ENCODE measurements around the gene CCDC148. TPM values are rescaled to one million over a fixed set of nuclear protein-coding genes. Genes with fewer than 3 reads are reported as not detected.

CCDC148 gene
- total and polyA plus RNA-seq, 4 donors = 0.02 to 0.42 (median 0.31) TPM

- Histone ChIP-seq H3K27ac (ENCODE audit: low read depth in 1 of 2, low read length in 2 of 2) (no peak overlapping the region), H3K4me3 (ENCODE audit: low read depth in 1 of 3, low read length in 3 of 3) (no peak overlapping the region), H3K36me3 (ENCODE audit: control insufficient read depth in 4 of 4, insufficient read depth in 3 of 4, low read depth in 1 of 4, low read length in 3 of 4) (no peaks in the 10 kb centered on the region), H3K9ac (ENCODE audit: low read depth in 1 of 2, low read length in 2 of 2) (no peak overlapping the region), H3K27me3 (ENCODE audit: control insufficient read depth in 4 of 4, insufficient read depth in 4 of 4, low read length in 3 of 4) (no peaks in the 10 kb centered on the region), H3K9me3 (ENCODE audit: control insufficient read depth in 4 of 4, low read length in 3 of 4) (no peaks in the 10 kb centered on the region), H3K4me1 (ENCODE audit: control insufficient read depth in 4 of 4, insufficient read depth in 4 of 4, low read length in 3 of 4) (peaks cover 4 to 46% (median 36%) of the 10 kb centered on the region in 4 donors)
- 81% methylated on average over 2 of the region's 2 CpGs for WGBS
- DNase-seq (ENCODE audit: low spot score) = no peak
- no peak for TF ChIP-seq NR2F2 (IDR thresholded peaks at IDR 0.05)
- no peak for TF ChIP-seq EGR1 (IDR thresholded peaks at IDR 0.05; ENCODE audit: low read depth in 2 of 2)
- TF ChIP-seq, protein P1, sequence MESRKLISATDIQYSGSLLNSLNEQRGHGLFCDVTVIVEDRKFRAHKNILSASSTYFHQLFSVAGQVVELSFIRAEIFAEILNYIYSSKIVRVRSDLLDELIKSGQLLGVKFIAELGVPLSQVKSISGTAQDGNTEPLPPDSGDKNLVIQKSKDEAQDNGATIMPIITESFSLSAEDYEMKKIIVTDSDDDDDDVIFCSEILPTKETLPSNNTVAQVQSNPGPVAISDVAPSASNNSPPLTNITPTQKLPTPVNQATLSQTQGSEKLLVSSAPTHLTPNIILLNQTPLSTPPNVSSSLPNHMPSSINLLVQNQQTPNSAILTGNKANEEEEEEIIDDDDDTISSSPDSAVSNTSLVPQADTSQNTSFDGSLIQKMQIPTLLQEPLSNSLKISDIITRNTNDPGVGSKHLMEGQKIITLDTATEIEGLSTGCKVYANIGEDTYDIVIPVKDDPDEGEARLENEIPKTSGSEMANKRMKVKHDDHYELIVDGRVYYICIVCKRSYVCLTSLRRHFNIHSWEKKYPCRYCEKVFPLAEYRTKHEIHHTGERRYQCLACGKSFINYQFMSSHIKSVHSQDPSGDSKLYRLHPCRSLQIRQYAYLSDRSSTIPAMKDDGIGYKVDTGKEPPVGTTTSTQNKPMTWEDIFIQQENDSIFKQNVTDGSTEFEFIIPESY (IDR thresholded peaks at IDR 0.05) = no peak
- no peak for TF ChIP-seq CTCF (IDR thresholded peaks at IDR 0.05; ENCODE audit: low read depth, low read length, missing input control)
- TF ChIP-seq, protein P2, sequence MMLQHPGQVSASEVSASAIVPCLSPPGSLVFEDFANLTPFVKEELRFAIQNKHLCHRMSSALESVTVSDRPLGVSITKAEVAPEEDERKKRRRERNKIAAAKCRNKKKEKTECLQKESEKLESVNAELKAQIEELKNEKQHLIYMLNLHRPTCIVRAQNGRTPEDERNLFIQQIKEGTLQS (IDR thresholded peaks at IDR 0.05) = no peak
- no peak for TF ChIP-seq RAD21 (IDR thresholded peaks at IDR 0.05)
- no peak for TF ChIP-seq RXRA (IDR thresholded peaks at IDR 0.05)
- TF ChIP-seq HNF4A (conservative IDR thresholded peaks at IDR 0.05) = no peak
- no peak for TF ChIP-seq TAF1 (conservative IDR thresholded peaks at IDR 0.05)
- TF ChIP-seq FOXA2 (IDR thresholded peaks at IDR 0.05) = no peak
- no peak for TF ChIP-seq HNF4G (IDR thresholded peaks at IDR 0.05)
- TF ChIP-seq JUND (IDR thresholded peaks at IDR 0.05) = no peak
- TF ChIP-seq, protein P3, sequence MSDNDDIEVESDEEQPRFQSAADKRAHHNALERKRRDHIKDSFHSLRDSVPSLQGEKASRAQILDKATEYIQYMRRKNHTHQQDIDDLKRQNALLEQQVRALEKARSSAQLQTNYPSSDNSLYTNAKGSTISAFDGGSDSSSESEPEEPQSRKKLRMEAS (IDR thresholded peaks at IDR 0.05) = no peak
- TF ChIP-seq FOXA1 (IDR thresholded peaks at IDR 0.05) = no peak
- TF ChIP-seq, protein P4, sequence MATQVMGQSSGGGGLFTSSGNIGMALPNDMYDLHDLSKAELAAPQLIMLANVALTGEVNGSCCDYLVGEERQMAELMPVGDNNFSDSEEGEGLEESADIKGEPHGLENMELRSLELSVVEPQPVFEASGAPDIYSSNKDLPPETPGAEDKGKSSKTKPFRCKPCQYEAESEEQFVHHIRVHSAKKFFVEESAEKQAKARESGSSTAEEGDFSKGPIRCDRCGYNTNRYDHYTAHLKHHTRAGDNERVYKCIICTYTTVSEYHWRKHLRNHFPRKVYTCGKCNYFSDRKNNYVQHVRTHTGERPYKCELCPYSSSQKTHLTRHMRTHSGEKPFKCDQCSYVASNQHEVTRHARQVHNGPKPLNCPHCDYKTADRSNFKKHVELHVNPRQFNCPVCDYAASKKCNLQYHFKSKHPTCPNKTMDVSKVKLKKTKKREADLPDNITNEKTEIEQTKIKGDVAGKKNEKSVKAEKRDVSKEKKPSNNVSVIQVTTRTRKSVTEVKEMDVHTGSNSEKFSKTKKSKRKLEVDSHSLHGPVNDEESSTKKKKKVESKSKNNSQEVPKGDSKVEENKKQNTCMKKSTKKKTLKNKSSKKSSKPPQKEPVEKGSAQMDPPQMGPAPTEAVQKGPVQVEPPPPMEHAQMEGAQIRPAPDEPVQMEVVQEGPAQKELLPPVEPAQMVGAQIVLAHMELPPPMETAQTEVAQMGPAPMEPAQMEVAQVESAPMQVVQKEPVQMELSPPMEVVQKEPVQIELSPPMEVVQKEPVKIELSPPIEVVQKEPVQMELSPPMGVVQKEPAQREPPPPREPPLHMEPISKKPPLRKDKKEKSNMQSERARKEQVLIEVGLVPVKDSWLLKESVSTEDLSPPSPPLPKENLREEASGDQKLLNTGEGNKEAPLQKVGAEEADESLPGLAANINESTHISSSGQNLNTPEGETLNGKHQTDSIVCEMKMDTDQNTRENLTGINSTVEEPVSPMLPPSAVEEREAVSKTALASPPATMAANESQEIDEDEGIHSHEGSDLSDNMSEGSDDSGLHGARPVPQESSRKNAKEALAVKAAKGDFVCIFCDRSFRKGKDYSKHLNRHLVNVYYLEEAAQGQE (IDR thresholded peaks at IDR 0.05) = no peak
These were observed 331.7 kb downstream of the CCDC148 start for GRCh38 chr2:158124896-158125295.

Small RNA genes within 50 kb of the gene (small RNA-seq; reads per million reads assigned to genes)
- not detected for gene RN7SL393P

Other genes with a start within 250 kb of the CCDC148 start
- gene PKP4, start 199 bp upstream of the CCDC148 start, total RNA-seq = 10 to 100 TPM; 24.9 to 33.8 TPM
- gene PKP4, start 199 bp upstream of the CCDC148 start, polyA plus RNA-seq = 10 to 100 TPM in 1 of 2 donors, 1 to 10 TPM in 1; 7.7 to 13.2 TPM